HepG2 (cell line): ENCODE results near the gene KLHL21. TPM values are rescaled to one million over a fixed set of nuclear protein-coding genes. Genes with fewer than 3 reads are reported as not detected.

Experiments used
- ASH2L ChIP-seq: fragments of 300-600, 200-600 bp; sonication (generic); IDR thresholded peaks from 2 replicates; pipeline ENCODE4 v1.7.0; 2017; ENCODE audit warnings: low read depth, mild to moderate bottlenecking, moderate library complexity, mixed read lengths, low read length; ENCODE audit not compliant: insufficient read length
- CBFB ChIP-seq: sonication (generic); formaldehyde crosslinking; IDR thresholded peaks from 2 replicates; pipeline ENCODE4 v1.4.0; 2020; ENCODE audit warnings: missing genetic modification reagents
- CBX1 ChIP-seq: IDR thresholded peaks from one replicate; pipeline ENCODE4 v1.6.1; 2016; ENCODE audit warnings: antibody characterized with exemption, low read depth
- CREB1 ChIP-seq, 2 experiments: fragments of 450-650 bp in 1 of 2; IDR thresholded peaks; 2 replicates each; pipeline ENCODE4 v1.6.1; 2016 to 2017; ENCODE audit warnings: control low read depth in 1 of 2, mild to moderate bottlenecking in 1 of 2, missing compliant biosample characterization in 1 of 2, missing genetic modification characterization in 1 of 2
- IKZF5 ChIP-seq: IDR thresholded peaks from 2 replicates; pipeline ENCODE4 v1.6.1; 2018; ENCODE audit warnings: missing genetic modification reagents, mild to moderate bottlenecking, missing compliant biosample characterization
- KLF6 ChIP-seq: IDR thresholded peaks from 2 replicates; pipeline ENCODE4 v1.8.0; 2016; ENCODE audit warnings: missing biosample characterization, missing genetic modification reagents
- MAFG ChIP-seq: sonication (generic); formaldehyde crosslinking; IDR thresholded peaks from 2 replicates; pipeline ENCODE4 v1.5.1; 2020; ENCODE audit warnings: mild to moderate bottlenecking, missing genetic modification reagents
- REPIN1 ChIP-seq: sonication (generic); formaldehyde crosslinking; IDR thresholded peaks from 2 replicates; pipeline ENCODE4 v1.8.0; 2022; ENCODE audit warnings: missing genetic modification reagents, low read depth, mild to moderate bottlenecking, borderline replicate concordance
- RNF2 ChIP-seq: fragments of 450-650 bp; conservative IDR thresholded peaks from 2 replicates; pipeline ENCODE4 v1.6.1; 2016; ENCODE audit warnings: low read depth
- SP4 ChIP-seq: sonication (generic); formaldehyde crosslinking; IDR thresholded peaks from 2 replicates; pipeline ENCODE4 v1.8.1; 2023; ENCODE audit warnings: mild to moderate bottlenecking, missing genetic modification reagents
- TCF7L2 ChIP-seq: IDR thresholded peaks from 2 replicates; pipeline ENCODE4 v1.6.1; 2011; ENCODE audit warnings: mild to moderate bottlenecking, low read depth, low read length, moderate library complexity
- WIZ ChIP-seq: sonication (generic); formaldehyde crosslinking; IDR thresholded peaks from 2 replicates; pipeline ENCODE4 v1.5.1; 2020; ENCODE audit warnings: mild to moderate bottlenecking, missing genetic modification reagents
- ZNF143 ChIP-seq: sonication (generic); formaldehyde crosslinking; IDR thresholded peaks from 2 replicates; pipeline ENCODE4 v1.4.0; 2020; ENCODE audit warnings: missing genetic modification reagents
- ZNF263 ChIP-seq: sonication (generic); formaldehyde crosslinking; IDR thresholded peaks from 2 replicates; pipeline ENCODE4 v1.4.0; 2020; ENCODE audit warnings: missing genetic modification reagents
- ZNF530 ChIP-seq: sonication (generic); formaldehyde crosslinking; IDR thresholded peaks from 2 replicates; pipeline ENCODE4 v1.5.0; 2020; ENCODE audit warnings: low read depth, mild to moderate bottlenecking, missing genetic modification reagents
- ZNF570 ChIP-seq: sonication (generic); formaldehyde crosslinking; IDR thresholded peaks from 2 replicates; pipeline ENCODE4 v1.4.0; 2020; ENCODE audit warnings: mild to moderate bottlenecking, missing genetic modification reagents, borderline replicate concordance
- ZNF614 ChIP-seq: IDR thresholded peaks from 2 replicates; pipeline ENCODE4 v1.6.1; 2018; ENCODE audit warnings: missing biosample characterization, missing genetic modification reagents, inconsistent platforms, borderline replicate concordance
- polyA plus RNA-seq, 8 experiments: library from polyadenylated mRNA; depleted of rRNA in 3 of 8; stranded (reverse) in 7 of 8; unstranded in 1 of 8; fragments of >200 nt; fragmentation: Illumina TruSeq in 4 of 8; extraction: Trizol in 4 of 8; gene quantifications; 2 replicates each; pipeline versions ENCODE4 v1.2.1 to v1.2.3, GENCODE V29; 2011 to 2016; ENCODE audit warnings: low read depth in 4 of 8, missing spikeins in 1 of 8, mixed read lengths in 1 of 8; ENCODE audit not compliant: insufficient read depth in 1 of 8
- total RNA-seq, 5 experiments: library from RNA; depleted of rRNA; stranded (reverse); fragments of >200 nt; fragmentation: Illumina TruSeq; extraction: Trizol; gene quantifications; 2 replicates each; pipeline ENCODE4 v1.2.3, GENCODE V29; 2016; ENCODE audit warnings: low read depth in 1 of 5
- TF ChIP-seq, protein P1 (sequence below): sonication (generic); formaldehyde crosslinking; IDR thresholded peaks from 2 replicates; pipeline ENCODE4 v1.4.0; 2020; ENCODE audit warnings: missing genetic modification reagents
- TF ChIP-seq, protein P2 (sequence below), 2 experiments: sonication (generic) in 1 of 2; formaldehyde crosslinking in 1 of 2; IDR thresholded peaks; 2 replicates each; pipeline versions ENCODE4 v1.5.1 to v1.6.1; 2011 to 2020; ENCODE audit warnings: borderline replicate concordance in 1 of 2, low read depth in 1 of 2, low read length in 1 of 2, mild to moderate bottlenecking in 1 of 2, missing genetic modification reagents in 1 of 2, moderate library complexity in 1 of 2
- TF ChIP-seq, protein P3 (sequence below): fragments of 450-650 bp; IDR thresholded peaks from 2 replicates; pipeline ENCODE4 v1.6.1; 2016

The KLHL21 gene
- total and polyA plus RNA-seq, 2 of the 13 experiments (the other 11 are each of a cell fraction or from before 2014, with no cell fraction given) = 14.8 to 25.0 TPM

GRCh38 chr1:6579374-6580118 is 23.1 kb downstream of the KLHL21 start, which contains the start of gene ZBTB48 (continued):
- TF ChIP-seq WIZ (CRISPR knock-in tag) (no peak), SP4 (peak; percentile 77), CREB1 (IDR thresholded peaks at IDR 0.05) (peak; percentile 97), CREB1 (CRISPR knock-in tag; IDR thresholded peaks at IDR 0.05) (peak; percentile 97), ASH2L (peak; percentile 46), ZNF143 (no peak), ZNF570 (CRISPR knock-in tag) (no peak), ZNF263 (CRISPR knock-in tag) (peak; percentile 30; the same call in 1 of the 2 replicates), CBFB (CRISPR knock-in tag) (peak; percentile 13; the same call in 1 of the 2 replicates), IKZF5 (CRISPR knock-in tag) (peak; percentile 66; the same call in 1 of the 2 replicates), ZNF530 (CRISPR knock-in tag) (no peak), CBX1 (no peak), TCF7L2 (no peak), MAFG (CRISPR knock-in tag) (no peak), KLF6 (CRISPR knock-in tag) (no peak), ZNF614 (CRISPR knock-in tag) (no peak), REPIN1 (CRISPR knock-in tag) (peak; percentile 75; the same call in 1 of the 2 replicates), RNF2 (peak; percentile 82)
- TF ChIP-seq, protein P1, sequence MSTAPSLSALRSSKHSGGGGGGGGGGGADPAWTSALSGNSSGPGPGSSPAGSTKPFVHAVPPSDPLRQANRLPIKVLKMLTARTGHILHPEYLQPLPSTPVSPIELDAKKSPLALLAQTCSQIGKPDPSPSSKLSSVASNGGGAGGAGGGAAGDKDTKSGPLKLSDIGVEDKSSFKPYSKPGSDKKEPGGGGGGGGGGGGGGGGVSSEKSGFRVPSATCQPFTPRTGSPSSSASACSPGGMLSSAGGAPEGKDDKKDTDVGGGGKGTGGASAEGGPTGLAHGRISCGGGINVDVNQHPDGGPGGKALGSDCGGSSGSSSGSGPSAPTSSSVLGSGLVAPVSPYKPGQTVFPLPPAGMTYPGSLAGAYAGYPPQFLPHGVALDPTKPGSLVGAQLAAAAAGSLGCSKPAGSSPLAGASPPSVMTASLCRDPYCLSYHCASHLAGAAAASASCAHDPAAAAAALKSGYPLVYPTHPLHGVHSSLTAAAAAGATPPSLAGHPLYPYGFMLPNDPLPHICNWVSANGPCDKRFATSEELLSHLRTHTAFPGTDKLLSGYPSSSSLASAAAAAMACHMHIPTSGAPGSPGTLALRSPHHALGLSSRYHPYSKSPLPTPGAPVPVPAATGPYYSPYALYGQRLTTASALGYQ (CRISPR knock-in tag) = no peak
- TF ChIP-seq, protein P2, sequence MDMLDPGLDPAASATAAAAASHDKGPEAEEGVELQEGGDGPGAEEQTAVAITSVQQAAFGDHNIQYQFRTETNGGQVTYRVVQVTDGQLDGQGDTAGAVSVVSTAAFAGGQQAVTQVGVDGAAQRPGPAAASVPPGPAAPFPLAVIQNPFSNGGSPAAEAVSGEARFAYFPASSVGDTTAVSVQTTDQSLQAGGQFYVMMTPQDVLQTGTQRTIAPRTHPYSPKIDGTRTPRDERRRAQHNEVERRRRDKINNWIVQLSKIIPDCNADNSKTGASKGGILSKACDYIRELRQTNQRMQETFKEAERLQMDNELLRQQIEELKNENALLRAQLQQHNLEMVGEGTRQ (IDR thresholded peaks at IDR 0.05; ENCODE audit: low read depth, low read length) = 0 out of 2 replicates have a peak, but pooled peaks have one; percentile 6
- TF ChIP-seq, protein P2 (CRISPR knock-in tag; IDR thresholded peaks at IDR 0.05; ENCODE audit: borderline replicate concordance) = peak; percentile 62; the same call in 1 of the 2 replicates
- TF ChIP-seq, protein P3, sequence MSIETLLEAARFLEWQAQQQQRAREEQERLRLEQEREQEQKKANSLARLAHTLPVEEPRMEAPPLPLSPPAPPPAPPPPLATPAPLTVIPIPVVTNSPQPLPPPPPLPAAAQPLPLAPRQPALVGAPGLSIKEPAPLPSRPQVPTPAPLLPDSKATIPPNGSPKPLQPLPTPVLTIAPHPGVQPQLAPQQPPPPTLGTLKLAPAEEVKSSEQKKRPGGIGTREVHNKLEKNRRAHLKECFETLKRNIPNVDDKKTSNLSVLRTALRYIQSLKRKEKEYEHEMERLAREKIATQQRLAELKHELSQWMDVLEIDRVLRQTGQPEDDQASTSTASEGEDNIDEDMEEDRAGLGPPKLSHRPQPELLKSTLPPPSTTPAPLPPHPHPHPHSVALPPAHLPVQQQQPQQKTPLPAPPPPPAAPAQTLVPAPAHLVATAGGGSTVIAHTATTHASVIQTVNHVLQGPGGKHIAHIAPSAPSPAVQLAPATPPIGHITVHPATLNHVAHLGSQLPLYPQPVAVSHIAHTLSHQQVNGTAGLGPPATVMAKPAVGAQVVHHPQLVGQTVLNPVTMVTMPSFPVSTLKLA = no peak
